ENCODE results near the gene DGCR2.

DGCR2 gene

DNA sequence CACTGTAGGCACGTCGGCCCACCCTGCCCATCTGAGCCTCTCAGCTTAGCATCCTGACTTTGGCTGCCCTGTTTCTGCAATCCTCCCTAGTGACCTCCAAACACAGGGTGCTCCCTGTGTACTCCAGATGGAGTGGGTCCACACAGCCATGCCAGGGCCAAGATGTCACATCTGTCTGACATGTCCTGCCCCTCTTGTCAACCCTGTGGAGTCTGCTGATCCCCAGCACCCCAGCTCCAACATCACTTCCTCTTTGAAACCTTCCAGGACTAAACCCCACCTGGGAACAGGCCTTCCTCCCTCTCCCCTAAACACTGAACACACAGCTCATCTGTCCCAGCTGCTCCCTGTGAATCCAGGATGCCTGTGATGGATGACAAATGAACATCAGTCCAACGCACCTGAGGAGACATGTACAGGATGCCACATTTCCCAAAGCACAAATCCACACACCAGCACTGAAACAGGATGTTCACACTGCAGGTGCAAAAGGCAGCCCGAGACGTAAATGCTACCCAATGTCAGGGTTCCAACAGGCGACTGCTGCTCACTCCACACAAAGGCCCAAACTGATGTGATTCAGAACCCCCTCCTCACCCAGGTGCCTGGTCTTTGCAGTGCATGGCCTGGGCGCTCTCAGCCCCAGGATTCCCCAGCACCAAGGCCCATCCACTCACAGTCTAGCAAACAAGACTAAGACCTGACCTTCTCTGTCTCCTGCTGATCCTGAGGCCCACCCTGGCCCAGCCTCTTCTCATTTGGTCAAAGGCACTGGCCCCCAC, 6.9 kb upstream of the DGCR2 start:
- no peak overlapping the region for H3K9ac ChIP-seq (ENCODE audit: insufficient read length, low read depth)
- H3K9me3 ChIP-seq (ENCODE audit: insufficient read depth, low read length), result no peaks in the 10 kb centered on the region
- no peaks in the 10 kb centered on the region for H3K4me1 ChIP-seq (ENCODE audit: insufficient read depth, insufficient read length)
- no peak overlapping the region for H3K4me3 ChIP-seq (ENCODE audit: insufficient read length, low read depth)
- peaks cover 35% of the 10 kb centered on the region for H3K36me3 ChIP-seq (ENCODE audit: insufficient read depth, insufficient read length, low read length)
- DNase-seq (ENCODE audit: low read depth, low spot score), result no peak
- TF ChIP-seq SUZ12 (IDR thresholded peaks at IDR 0.05; ENCODE audit: extremely low read depth, insufficient read depth, insufficient read length), result no peak
- no peak for TF ChIP-seq YY1 (IDR thresholded peaks at IDR 0.05; ENCODE audit: insufficient read depth, insufficient read length)
- no peak for TF ChIP-seq ZNF274 (IDR thresholded peaks at IDR 0.05; ENCODE audit: low read depth, low read length)
- H3K27me3 ChIP-seq (ENCODE audit: insufficient read depth, insufficient read length), result no peaks in the 10 kb centered on the region

DNA sequence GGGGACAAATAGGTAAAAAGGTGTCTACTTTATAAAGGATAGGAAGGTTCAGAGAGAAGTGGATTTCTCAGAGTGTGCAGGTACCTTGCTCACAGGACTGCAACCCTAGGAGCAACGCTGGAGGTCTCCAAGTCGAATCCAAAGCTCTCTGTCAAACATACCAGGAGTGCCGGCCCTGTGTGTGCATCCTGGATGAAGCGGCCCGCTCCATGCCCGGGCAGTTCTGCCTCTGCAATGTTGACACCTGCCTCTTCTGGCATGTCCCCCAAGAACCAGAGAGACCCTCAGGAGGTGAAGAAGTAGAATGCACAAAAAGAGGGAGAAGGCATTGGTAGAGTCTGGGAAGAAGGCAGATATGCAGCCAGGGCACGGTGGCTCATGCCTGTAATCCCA, 5.8 kb upstream of the DGCR2 start:
- no peak overlapping the region for H3K9ac ChIP-seq (ENCODE audit: insufficient read length, low read depth)
- no peaks in the 10 kb centered on the region for H3K9me3 ChIP-seq (ENCODE audit: insufficient read depth, low read length)
- TF ChIP-seq YY1 (IDR thresholded peaks at IDR 0.05; ENCODE audit: insufficient read depth, insufficient read length), result no peak
- TF ChIP-seq SUZ12 (IDR thresholded peaks at IDR 0.05; ENCODE audit: extremely low read depth, insufficient read depth, insufficient read length), result no peak
- no peak for TF ChIP-seq ZNF274 (IDR thresholded peaks at IDR 0.05; ENCODE audit: low read depth, low read length)
- H3K27me3 ChIP-seq (ENCODE audit: insufficient read depth, insufficient read length), result no peaks in the 10 kb centered on the region
- H3K36me3 ChIP-seq (ENCODE audit: insufficient read depth, insufficient read length, low read length), result peaks cover 24% of the 10 kb centered on the region
- no peak for DNase-seq (ENCODE audit: low read depth, low spot score)
- H3K4me3 ChIP-seq (ENCODE audit: insufficient read length, low read depth), result no peak overlapping the region
- H3K4me1 ChIP-seq (ENCODE audit: insufficient read depth, insufficient read length), result no peaks in the 10 kb centered on the region

DNA sequence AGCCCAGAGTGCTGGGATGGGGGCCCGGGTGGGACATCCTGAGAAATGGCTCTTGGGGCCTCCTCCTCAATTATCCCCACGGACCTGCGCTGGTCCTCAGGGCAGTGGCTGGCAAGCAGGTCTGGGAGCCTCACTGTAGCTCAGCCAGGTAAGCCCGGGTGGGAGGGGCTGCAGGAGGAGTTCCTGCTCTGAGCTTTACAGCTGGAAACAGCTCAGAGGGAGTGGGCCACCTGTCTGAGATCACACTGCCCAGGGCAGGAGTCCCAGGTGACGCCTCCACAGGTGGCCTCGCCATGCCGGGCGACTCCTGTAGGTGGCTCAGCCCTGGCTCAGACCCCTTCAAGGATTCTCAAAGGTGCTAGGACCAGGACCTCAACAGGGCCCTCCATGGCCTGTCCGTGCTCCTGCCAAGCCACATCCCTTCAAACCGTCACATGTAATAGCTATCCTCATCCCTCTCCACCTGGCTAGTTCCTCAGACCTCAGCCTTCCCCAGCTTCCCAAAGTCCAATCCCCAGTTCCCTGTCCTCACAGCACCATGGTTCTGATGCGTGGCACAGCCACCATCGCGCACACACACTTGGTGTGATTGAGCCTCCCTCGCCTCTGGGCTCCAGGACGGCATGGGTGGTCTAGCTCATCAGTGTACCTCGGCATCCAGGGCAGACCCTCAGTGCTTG, 5.3 kb upstream of the DGCR2 start:
- H3K9me3 ChIP-seq (ENCODE audit: insufficient read depth, low read length), result no peaks in the 10 kb centered on the region
- no peak for DNase-seq (ENCODE audit: low read depth, low spot score)
- no peaks in the 10 kb centered on the region for H3K27me3 ChIP-seq (ENCODE audit: insufficient read depth, insufficient read length)
- H3K9ac ChIP-seq (ENCODE audit: insufficient read length, low read depth), result no peak overlapping the region
- no peak for TF ChIP-seq SUZ12 (IDR thresholded peaks at IDR 0.05; ENCODE audit: extremely low read depth, insufficient read depth, insufficient read length)
- no peak for TF ChIP-seq YY1 (IDR thresholded peaks at IDR 0.05; ENCODE audit: insufficient read depth, insufficient read length)
- no peak for TF ChIP-seq ZNF274 (IDR thresholded peaks at IDR 0.05; ENCODE audit: low read depth, low read length)
- H3K4me3 ChIP-seq (ENCODE audit: insufficient read length, low read depth), result no peak overlapping the region
- H3K36me3 ChIP-seq (ENCODE audit: insufficient read depth, insufficient read length, low read length), result peaks cover 19% of the 10 kb centered on the region
- no peaks in the 10 kb centered on the region for H3K4me1 ChIP-seq (ENCODE audit: insufficient read depth, insufficient read length)

DNA sequence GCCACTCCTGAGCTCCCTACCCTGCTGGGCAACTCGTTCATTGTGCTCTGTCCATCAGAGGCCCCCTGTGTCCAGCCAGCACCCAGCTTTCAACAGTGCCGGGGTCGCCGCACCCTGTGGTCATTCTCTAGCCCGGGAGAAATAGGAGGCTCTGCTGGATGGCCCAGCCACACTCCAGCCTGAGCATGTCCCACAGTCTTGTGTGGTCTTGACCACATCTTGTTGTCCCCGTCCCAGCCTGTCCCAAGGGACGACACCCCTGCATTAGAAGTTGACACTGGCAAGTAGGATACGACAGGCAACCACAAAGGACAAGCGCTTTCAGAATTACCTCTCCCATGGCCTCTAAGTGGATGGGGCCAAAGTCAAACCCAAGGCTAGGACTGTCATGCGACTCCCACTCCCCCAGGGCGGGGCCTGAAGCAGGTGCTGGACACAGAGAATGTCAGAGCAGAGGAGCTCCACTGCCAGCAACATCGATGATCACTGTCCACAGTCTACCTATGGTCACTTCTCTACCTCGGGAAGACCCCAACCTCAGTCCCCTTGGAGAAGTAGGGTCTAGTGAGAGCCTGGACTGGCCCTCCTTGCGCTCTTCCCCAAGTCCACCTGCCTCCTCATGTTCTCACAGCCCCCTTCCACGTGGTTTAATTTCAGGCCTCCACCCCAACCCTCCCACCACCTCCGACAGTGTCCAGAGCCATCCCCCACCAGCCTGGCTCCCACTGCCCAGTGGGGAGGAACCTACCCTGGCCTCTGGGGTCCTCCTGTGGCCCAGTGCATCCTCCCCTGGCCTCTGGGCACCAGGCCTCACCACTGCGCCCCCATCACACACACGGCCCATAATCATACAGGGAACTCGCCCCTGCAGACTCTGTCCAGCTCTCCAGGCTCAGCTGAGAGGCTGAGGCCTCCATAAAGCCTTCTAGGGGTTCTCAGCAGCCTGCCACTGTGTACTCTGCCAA, 4.4 kb upstream of the DGCR2 start:
- DNase-seq (ENCODE audit: low read depth, low spot score), result no peak
- Histone ChIP-seq H3K4me3 (ENCODE audit: insufficient read length, low read depth) (no peak overlapping the region), H3K36me3 (ENCODE audit: insufficient read depth, insufficient read length, low read length) (peaks cover 11% of the 10 kb centered on the region)

DNA sequence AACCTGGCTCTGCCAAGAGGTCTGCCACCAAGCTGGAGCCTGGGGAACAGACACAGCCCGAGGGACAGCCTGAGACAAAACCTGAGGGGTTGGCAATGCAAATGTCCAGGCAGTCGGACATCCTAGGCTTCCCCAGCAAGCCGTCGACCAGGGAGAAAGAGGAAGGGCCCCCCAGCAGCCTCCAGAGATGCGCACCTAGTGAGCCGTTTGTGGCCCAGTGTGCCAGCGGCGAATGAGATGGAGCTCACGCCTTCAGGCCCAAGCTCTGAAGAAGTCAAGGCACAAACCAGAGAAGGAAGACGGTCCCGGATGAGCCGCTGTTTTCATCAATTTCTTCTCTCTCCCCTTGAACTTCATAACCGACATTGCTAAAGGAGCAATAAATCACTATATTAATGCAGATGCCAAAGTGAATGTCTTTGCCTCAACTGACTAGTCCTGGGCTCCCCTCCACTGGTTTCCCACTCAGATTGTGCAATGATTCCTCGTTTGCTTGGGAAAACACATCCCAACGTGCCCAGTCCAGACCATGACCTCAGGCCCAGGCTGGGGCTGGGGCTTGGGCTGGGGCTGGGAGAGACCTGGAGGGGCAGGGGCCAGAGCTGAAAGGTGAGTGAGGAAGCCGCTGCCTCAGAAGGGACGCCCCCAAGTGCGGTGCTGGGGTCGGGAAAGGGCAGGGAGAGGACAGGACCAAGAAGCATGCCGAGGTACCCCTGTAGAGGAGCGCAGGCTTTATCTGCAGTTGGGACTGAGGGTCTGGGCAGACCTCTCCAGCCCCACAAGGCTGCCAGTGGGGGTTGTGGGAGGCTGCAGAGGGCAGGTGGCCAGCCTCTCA, 3.5 kb upstream of the DGCR2 start:
- DNase-seq (ENCODE audit: low read depth, low spot score), result no peak
- H3K4me3 ChIP-seq (ENCODE audit: insufficient read length, low read depth), result no peak overlapping the region

More for the DNA sequence above, 4.4 kb upstream of the DGCR2 start:
- no peaks in the 10 kb centered on the region for H3K27me3 ChIP-seq (ENCODE audit: insufficient read depth, insufficient read length)
- H3K9ac ChIP-seq (ENCODE audit: insufficient read length, low read depth), result no peak overlapping the region
- no peaks in the 10 kb centered on the region for H3K4me1 ChIP-seq (ENCODE audit: insufficient read depth, insufficient read length)
- no peaks in the 10 kb centered on the region for H3K9me3 ChIP-seq (ENCODE audit: insufficient read depth, low read length)
- TF ChIP-seq SUZ12 (IDR thresholded peaks at IDR 0.05; ENCODE audit: extremely low read depth, insufficient read depth, insufficient read length) (no peak), YY1 (IDR thresholded peaks at IDR 0.05; ENCODE audit: insufficient read depth, insufficient read length) (no peak), ZNF274 (IDR thresholded peaks at IDR 0.05; ENCODE audit: low read depth, low read length) (no peak)

DNA sequence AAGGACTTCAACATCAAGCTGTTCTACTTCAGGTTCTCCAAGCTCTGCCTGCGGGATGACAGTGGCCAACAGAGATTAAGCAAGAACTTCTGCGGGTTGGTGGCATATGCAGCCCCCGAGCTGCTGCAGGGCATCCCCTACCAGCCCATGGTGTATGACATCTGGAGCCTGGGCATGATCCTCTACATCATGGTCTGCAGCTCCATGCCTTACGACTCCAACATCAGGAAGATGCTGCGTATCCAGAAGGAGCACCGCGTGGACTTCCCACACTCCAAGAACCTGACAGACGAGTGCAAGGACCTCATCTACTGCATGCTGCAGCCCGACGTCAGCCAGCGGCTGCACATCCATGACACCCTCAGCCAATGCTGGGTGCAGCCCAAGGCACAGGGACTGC, 2.8 kb upstream of the DGCR2 start:
- Histone ChIP-seq H3K4me1 (ENCODE audit: insufficient read depth, insufficient read length) (peaks cover 8% of the 10 kb centered on the region), H3K9ac (ENCODE audit: insufficient read length, low read depth) (no peak overlapping the region), H3K27me3 (ENCODE audit: insufficient read depth, insufficient read length) (no peaks in the 10 kb centered on the region), H3K36me3 (ENCODE audit: insufficient read depth, insufficient read length, low read length) (peaks cover 8% of the 10 kb centered on the region), H3K9me3 (ENCODE audit: insufficient read depth, low read length) (no peaks in the 10 kb centered on the region), H3K4me3 (ENCODE audit: insufficient read length, low read depth) (no peak overlapping the region)
- DNase-seq (ENCODE audit: low read depth, low spot score), result no peak
- TF ChIP-seq YY1 (IDR thresholded peaks at IDR 0.05; ENCODE audit: insufficient read depth, insufficient read length) (no peak), ZNF274 (IDR thresholded peaks at IDR 0.05; ENCODE audit: low read depth, low read length) (no peak), SUZ12 (IDR thresholded peaks at IDR 0.05; ENCODE audit: extremely low read depth, insufficient read depth, insufficient read length) (no peak)

More for the DNA sequence above, 3.5 kb upstream of the DGCR2 start:
- no peaks in the 10 kb centered on the region for H3K9me3 ChIP-seq (ENCODE audit: insufficient read depth, low read length)
- peaks cover 3% of the 10 kb centered on the region for H3K36me3 ChIP-seq (ENCODE audit: insufficient read depth, insufficient read length, low read length)
- H3K27me3 ChIP-seq (ENCODE audit: insufficient read depth, insufficient read length), result no peaks in the 10 kb centered on the region
- no peak overlapping the region for H3K9ac ChIP-seq (ENCODE audit: insufficient read length, low read depth)
- TF ChIP-seq SUZ12 (IDR thresholded peaks at IDR 0.05; ENCODE audit: extremely low read depth, insufficient read depth, insufficient read length) (no peak), YY1 (IDR thresholded peaks at IDR 0.05; ENCODE audit: insufficient read depth, insufficient read length) (no peak), ZNF274 (IDR thresholded peaks at IDR 0.05; ENCODE audit: low read depth, low read length) (no peak)
- peaks cover under 1% of the 10 kb centered on the region for H3K4me1 ChIP-seq (ENCODE audit: insufficient read depth, insufficient read length)
